Astrocyte of the cerebellum (primary cell): Measurements from ENCODE around the gene ANO7.

Source experiments
- DNase-seq: peaks from one replicate; pipeline ENCODE4 v3.0.0-alpha.2; 2011; ENCODE audit warnings: low read depth
- H3K4me3 ChIP-seq: 2 replicates; pipeline ENCODE4 v1.5.1; 2011; ENCODE audit warnings: mild to moderate bottlenecking, low read depth, low read length, moderate library complexity
- CTCF ChIP-seq: IDR thresholded peaks from 2 replicates; pipeline ENCODE4 v1.5.1; 2012; ENCODE audit warnings: low read length, low read depth, moderate library complexity, mild to moderate bottlenecking; ENCODE audit errors: missing control alignments
- in situ Hi-C: cut with HindIII; loops from 2 replicates; pipeline ENCODE4 v1.10.0; 2017; ENCODE audit warnings: low sequenced_read_pairs

ANO7 gene

GRCh38 chr2:241157841-241158545 lies 30.5 kb upstream of the ANO7 start:
- TF ChIP-seq CTCF, result no peak
- no peak for DNase-seq
- in situ Hi-C loops, result no loop called here
- H3K4me3 ChIP-seq, result no peak overlapping the region

- H3K4me3 ChIP-seq, result no peak overlapping the region
- no peak for TF ChIP-seq CTCF
- no peak for DNase-seq
- in situ Hi-C loops, result no loop called here
Measured at GRCh38 chr2:241158546-241158900, 30.0 kb upstream of the ANO7 start.

- DNase-seq, result no peak
- H3K4me3 ChIP-seq, result no peak overlapping the region
- in situ Hi-C loops, result no loop called here
- no peak for TF ChIP-seq CTCF
Measured at GRCh38 chr2:241159116-241159515, 29.4 kb upstream of the ANO7 start.

- in situ Hi-C loops, result no loop called here
- DNase-seq, result no peak
- TF ChIP-seq CTCF, result no peak
- H3K4me3 ChIP-seq, result no peak overlapping the region
Measured at GRCh38 chr2:241160318-241160717, 28.2 kb upstream of the ANO7 start.

- in situ Hi-C loops, result no loop called here
Measured at GRCh38 chr2:241161646-241162281, 26.7 kb upstream of the ANO7 start.

GRCh38 chr2:241163601-241164118 lies 24.8 kb upstream of the ANO7 start:
- no peak for TF ChIP-seq CTCF
- H3K4me3 ChIP-seq, result no peak overlapping the region
- no peak for DNase-seq
- in situ Hi-C loops, result no loop called here

More at GRCh38 chr2:241161646-241162281, 26.7 kb upstream of the ANO7 start:
- peak; percentile 82 for DNase-seq
- no peak for TF ChIP-seq CTCF
- no peak overlapping the region for H3K4me3 ChIP-seq
